ENCODE data around the gene ARHGAP26. TPM values are rescaled to one million over a fixed set of nuclear protein-coding genes. Genes with fewer than 3 reads are reported as not detected.
"Not testable (repeated sequence)": the region's sequence is repeated elsewhere in the genome, so short reads cannot be mapped to it uniquely, and the experiment has no call there.

The ARHGAP26 gene
- total RNA-seq, 1 donor from 2014 or later = 14.1 TPM

DNA sequence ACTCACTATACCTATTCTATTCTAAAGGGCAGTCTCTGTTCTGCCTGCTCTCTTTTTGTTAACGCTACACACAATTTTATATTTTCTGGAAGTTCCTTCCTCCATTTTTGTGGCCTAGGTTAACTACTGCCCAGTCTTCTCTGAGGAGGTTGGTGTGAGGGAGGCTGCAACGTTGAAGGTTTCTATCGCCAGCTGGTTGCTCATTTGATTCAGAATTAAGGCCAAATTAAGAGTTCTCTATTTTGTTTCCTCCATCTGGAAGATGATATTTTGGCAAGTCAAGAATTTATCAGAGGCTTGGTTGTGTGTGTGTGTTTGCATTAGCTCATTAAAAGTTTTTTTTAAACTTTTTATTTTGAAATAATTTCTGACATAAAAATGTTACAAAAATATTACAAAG is 175.1 kb downstream of the ARHGAP26 start:
- no peak for TF ChIP-seq CTCF (IDR thresholded peaks at IDR 0.05)
- Mint-ChIP-seq H3K4me3 (ENCODE audit: unreplicated experiment) (no peak overlapping the region), H3K27ac (ENCODE audit: unreplicated experiment) (no peak overlapping the region), H3K4me1 (ENCODE audit: unreplicated experiment) (no peaks in the 10 kb centered on the region), H3K36me3 (ENCODE audit: unreplicated experiment) (no peaks in the 10 kb centered on the region), H3K27me3 (ENCODE audit: unreplicated experiment) (no peaks in the 10 kb centered on the region), H3K9me3 (ENCODE audit: unreplicated experiment) (no peaks in the 10 kb centered on the region)
- DNase-seq (ENCODE audit: extremely low spot score, unreplicated experiment) = no peak

DNA sequence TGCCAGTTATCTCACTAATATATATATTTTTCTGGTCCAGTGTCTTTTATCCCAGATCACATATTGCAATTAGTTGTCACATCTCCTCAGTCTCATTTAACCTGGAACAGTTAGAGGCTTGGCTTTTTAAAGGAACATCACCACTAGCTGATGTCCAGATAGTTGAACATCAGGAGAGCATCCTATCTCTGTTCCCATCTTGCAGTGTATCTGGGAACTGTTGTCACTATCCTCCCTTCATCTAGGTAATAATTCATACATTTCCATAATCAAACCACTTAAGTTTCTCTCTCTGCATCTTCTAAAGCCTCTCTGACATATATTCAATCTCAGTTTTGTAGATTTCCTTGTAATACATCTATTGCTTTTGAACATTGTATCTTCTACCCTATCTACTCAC is 175.7 kb downstream of the ARHGAP26 start:
- H3K4me1 Mint-ChIP-seq (ENCODE audit: unreplicated experiment) = no peaks in the 10 kb centered on the region
- H3K36me3 Mint-ChIP-seq (ENCODE audit: unreplicated experiment) = no peaks in the 10 kb centered on the region
- no peaks in the 10 kb centered on the region for H3K9me3 Mint-ChIP-seq (ENCODE audit: unreplicated experiment)
- TF ChIP-seq CTCF (IDR thresholded peaks at IDR 0.05) = no peak
- no peak overlapping the region for H3K4me3 Mint-ChIP-seq (ENCODE audit: unreplicated experiment)
- no peaks in the 10 kb centered on the region for H3K27me3 Mint-ChIP-seq (ENCODE audit: unreplicated experiment)
- H3K27ac Mint-ChIP-seq (ENCODE audit: unreplicated experiment) = no peak overlapping the region
- DNase-seq (ENCODE audit: extremely low spot score, unreplicated experiment) = no peak

DNA sequence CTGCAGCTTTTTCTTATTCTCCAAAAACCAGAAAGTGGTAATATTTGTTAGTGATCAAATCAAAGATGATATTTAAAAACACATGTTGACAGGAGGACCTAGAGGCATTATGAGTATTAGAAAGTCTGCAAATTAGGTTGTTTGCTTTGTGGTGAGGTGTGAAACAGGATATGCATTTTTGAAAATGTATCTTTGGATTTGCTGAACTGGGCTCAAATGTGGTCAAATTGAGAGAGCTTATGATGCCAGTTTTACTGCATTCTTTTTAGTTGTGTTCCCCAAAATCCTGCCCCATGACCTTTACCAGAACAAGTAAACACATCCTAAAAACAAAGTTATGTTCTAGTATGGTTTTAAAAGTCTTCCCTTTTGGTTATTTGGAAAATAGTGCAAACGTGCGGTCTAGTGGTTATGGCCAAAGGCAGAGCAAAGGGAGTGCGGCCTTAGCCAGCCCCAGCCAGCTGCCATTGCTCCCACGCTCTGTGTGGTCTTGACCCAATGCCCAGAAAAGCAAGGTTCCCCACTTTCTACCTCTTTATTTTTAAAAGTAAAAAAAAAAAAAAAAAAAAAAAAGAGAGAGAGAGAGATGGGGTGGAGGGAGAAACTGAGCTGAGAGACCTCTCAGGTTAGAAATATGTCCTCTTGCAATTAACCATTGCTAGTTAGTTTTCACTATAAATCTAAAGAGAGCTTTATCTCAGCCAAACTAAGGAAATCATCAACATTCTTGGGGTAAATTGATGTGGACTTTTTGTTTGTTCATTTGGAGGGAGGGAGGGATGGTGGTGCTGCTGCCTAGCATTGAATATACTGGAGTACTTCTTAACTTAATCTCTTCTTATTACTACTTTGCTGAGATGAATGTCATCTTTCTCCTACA is 176.6 kb downstream of the ARHGAP26 start:
- H3K36me3 Mint-ChIP-seq (ENCODE audit: unreplicated experiment) = no peaks in the 10 kb centered on the region
- H3K9me3 Mint-ChIP-seq (ENCODE audit: unreplicated experiment) = no peaks in the 10 kb centered on the region
- H3K4me1 Mint-ChIP-seq (ENCODE audit: unreplicated experiment) = no peaks in the 10 kb centered on the region
- no peak overlapping the region for H3K4me3 Mint-ChIP-seq (ENCODE audit: unreplicated experiment)
- no peak overlapping the region for H3K27ac Mint-ChIP-seq (ENCODE audit: unreplicated experiment)
- TF ChIP-seq CTCF (IDR thresholded peaks at IDR 0.05) = no peak
- no peak for DNase-seq (ENCODE audit: extremely low spot score, unreplicated experiment)
- H3K27me3 Mint-ChIP-seq (ENCODE audit: unreplicated experiment) = no peaks in the 10 kb centered on the region

- Mint-ChIP-seq H3K27me3 (ENCODE audit: unreplicated experiment) (no peaks in the 10 kb centered on the region), H3K27ac (ENCODE audit: unreplicated experiment) (no peak overlapping the region), H3K4me3 (ENCODE audit: unreplicated experiment) (no peak overlapping the region), H3K36me3 (ENCODE audit: unreplicated experiment) (no peaks in the 10 kb centered on the region), H3K9me3 (ENCODE audit: unreplicated experiment) (no peaks in the 10 kb centered on the region), H3K4me1 (ENCODE audit: unreplicated experiment) (no peaks in the 10 kb centered on the region)
- no peak for TF ChIP-seq CTCF (IDR thresholded peaks at IDR 0.05)
- DNase-seq (ENCODE audit: extremely low spot score, unreplicated experiment) = no peak
Measured at GRCh38 chr5:142947427-142947709, 177.2 kb downstream of the ARHGAP26 start.

- no peak overlapping the region for H3K4me3 Mint-ChIP-seq (ENCODE audit: unreplicated experiment)
- peaks cover 1% of the 10 kb centered on the region for H3K4me1 Mint-ChIP-seq (ENCODE audit: unreplicated experiment)
- no peaks in the 10 kb centered on the region for H3K27me3 Mint-ChIP-seq (ENCODE audit: unreplicated experiment)
- H3K9me3 Mint-ChIP-seq (ENCODE audit: unreplicated experiment) = no peaks in the 10 kb centered on the region
- TF ChIP-seq CTCF (IDR thresholded peaks at IDR 0.05) = no peak
- DNase-seq (ENCODE audit: extremely low spot score, unreplicated experiment) = no peak
- H3K27ac Mint-ChIP-seq (ENCODE audit: unreplicated experiment) = no peak overlapping the region
- no peaks in the 10 kb centered on the region for H3K36me3 Mint-ChIP-seq (ENCODE audit: unreplicated experiment)
Measured at GRCh38 chr5:142952229-142952628, 182.1 kb downstream of the ARHGAP26 start.

GRCh38 chr5:142952871-142953270 is 182.7 kb downstream of the ARHGAP26 start:
- not testable (repeated sequence) for DNase-seq (ENCODE audit: extremely low spot score, unreplicated experiment); H3K27ac Mint-ChIP-seq (ENCODE audit: unreplicated experiment); H3K4me1 Mint-ChIP-seq (ENCODE audit: unreplicated experiment); H3K9me3 Mint-ChIP-seq (ENCODE audit: unreplicated experiment); H3K27me3 Mint-ChIP-seq (ENCODE audit: unreplicated experiment); H3K4me3 Mint-ChIP-seq (ENCODE audit: unreplicated experiment); H3K36me3 Mint-ChIP-seq (ENCODE audit: unreplicated experiment)

All from osteocyte (in vitro differentiated cells).